ENCODE data around the gene PASK.
"Not testable (repeated sequence)": the region's sequence is repeated elsewhere in the genome, so short reads cannot be mapped to it uniquely, and the experiment has no call there.

PASK gene

GRCh38 chr2:241148891-241149674 lies at the start of gene PASK:
TSS of gene PASK (minus strand) at chr2:241149472. CDS start at chr2:241143032, 6,440 bp downstream.
- DNase-seq: peak; percentile 83

GRCh38 chr2:241198381-241199279 lies 49.4 kb upstream of the PASK start:
- DNase-seq: no peak

DNA sequence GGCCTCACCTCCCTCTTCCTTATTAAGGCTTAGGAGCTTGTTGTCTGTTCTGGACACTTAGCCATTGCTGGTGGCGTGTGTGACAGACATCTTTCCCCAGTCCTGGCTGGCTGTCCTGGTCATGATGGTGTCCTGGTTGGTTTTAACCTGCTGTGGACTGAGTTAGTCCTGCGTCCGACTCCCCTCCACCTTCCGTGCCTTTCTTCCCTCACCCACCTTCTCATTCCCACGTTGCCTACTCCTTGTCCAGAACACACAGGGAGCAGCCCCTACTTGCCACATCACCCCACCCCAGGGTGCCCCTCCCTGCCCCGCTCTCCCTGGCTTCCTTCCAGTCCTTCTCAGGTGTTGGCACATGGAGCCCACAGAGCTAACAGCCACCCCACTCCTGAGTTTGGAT lies 48.7 kb upstream of the PASK start:
- DNase-seq: no peak

DNA sequence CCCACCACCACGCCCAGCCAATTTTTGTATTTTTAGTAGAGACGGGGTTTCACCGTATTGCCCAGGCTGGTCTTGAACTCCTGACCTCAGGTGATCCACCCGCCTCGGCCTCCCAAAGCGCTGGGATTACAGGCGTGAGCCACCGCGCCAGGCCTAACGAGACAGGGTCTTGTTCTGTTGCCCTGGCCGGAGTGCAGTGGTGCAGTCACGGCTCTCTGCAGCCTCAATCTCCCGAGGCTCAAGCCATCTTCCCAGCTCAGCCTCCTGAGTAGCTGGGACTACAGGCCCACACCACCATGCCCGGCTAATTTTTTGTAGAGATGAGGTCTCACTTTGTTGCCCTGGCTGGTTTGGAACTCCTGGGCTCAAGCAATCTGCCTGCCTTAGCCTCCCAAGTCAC lies 48.0 kb upstream of the PASK start:
- DNase-seq: not testable (repeated sequence)

DNA sequence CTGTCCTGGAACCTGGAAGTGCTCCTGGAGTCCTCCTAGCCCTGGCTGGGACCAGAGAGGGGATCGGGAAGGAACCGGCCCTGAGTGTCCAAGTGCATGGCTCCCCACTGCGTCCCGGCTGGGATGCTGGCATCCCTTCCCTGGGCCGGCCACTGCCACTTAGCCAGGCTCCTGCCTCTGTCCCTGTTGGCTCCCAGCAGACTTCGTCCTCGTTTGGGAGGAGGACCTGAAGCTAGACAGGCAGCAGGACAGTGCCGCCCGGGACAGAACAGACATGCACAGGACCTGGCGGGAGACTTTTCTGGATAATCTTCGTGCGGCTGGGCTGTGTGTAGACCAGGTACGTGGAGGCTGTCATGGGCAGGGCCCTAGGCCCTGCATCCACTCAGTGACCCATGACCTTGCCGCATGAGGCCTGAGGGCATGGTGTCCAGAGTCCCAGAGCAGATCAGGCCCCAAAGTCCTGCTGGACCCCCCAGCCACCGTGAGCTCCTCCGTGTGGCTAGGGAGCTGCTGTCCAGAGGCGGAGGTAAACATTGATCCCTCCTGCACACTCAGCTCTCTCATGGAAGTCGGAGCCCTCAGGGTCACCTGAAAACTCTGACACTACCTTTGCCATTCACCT lies 46.3 kb upstream of the PASK start:
- no peak for DNase-seq

DNA sequence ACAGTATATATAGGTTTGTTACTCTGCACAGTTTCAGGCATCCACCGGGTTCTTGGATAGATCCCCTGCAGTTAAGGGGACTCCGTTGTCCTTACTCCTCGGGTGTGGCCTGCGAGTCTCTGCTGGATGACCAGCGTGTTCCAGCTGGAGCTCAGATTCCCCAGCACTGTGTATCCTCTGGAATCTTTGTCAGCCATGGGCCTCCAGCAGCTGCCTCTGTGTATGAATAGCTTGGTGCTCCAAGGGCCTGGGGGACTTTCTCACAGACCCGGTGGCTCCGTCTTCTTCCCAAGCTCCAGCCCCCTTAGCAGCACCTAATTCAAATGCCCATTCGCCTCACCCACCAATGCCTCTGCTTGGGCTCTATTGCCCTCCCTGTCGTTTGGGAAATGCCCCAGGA lies 45.5 kb upstream of the PASK start:
- no peak for DNase-seq

DNA sequence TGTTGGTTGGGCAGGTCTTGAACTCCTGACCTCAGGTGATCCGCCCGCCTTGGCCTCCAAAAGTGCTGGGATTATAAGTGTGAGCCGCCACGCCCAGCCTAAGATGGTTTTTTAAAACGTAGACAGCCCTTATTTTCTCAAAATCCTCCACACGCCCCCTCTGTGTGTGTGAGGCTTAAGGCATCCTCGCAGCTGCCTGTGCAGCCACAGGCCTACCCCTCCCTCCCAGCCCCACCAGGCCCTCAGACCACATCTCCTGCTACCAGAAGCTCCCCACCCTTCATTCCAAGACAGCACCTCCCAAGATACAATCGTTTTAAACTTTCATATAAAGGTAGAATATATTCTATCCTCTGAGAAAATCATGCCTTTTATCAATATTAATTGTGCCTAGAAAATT lies 44.0 kb upstream of the PASK start:
- DNase-seq: no peak

DNA sequence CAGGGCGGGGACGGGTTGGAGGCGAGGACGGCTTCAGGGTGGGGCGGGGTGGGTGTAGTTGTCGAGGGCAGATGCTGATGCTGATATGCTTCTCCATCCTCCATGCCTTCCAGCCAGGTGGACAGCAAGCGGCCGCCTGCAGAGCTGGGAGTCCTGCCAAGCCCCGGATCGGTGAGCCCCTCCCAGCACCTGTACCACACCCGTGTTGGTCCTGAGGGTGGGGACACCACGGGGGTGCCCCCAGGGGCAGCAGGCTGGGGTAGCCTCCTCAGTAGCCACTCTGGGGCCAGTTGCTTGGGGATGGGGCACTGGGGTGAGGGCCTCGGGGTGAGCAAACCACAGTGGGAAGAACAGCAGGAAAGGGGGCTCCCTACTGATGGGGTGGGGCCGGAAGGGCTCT lies 41.8 kb upstream of the PASK start:
- no peak for DNase-seq

- no peak for DNase-seq
These were observed 41.2 kb upstream of the PASK start for GRCh38 chr2:241190291-241190981.

GRCh38 chr2:241189856-241190201 lies 40.6 kb upstream of the PASK start:
- DNase-seq: no peak

DNA sequence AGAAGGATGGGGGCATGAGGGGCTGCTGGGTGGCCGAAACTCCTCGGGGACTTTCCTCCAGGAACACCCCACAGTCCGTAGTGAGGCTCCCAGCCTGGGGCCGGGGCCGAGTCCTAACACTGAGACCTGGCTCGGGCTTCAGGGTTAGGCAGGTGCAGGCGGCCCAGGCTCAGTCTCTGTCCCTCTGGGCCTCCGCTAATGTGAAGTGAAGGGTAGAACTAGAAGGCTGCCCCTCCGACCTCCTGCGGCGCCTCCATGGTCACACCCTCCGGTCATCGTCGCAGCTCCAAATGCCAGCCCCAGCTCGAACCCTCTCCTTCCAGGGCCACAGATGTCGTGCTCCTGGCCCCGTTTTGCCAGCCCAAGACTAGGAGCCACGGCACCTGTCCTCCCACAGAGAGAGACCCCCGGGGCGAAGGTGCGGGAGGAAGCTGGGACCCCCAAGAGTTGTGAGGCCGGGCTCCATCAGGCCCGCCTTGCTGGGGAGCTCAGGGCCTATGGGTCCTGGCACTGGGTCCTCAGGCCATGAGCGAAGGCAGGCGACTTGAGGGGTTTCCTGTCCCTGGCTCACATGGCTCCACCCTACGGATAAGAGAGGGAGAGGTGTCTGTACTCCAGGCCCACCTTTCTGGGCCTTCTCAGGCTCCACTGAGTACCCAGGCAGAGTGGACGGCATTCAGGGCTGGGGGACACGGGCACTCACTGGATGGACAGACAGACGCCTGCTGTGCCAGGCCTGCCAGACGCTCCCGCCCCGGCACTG lies 40.0 kb upstream of the PASK start:
- no peak for DNase-seq

DNA sequence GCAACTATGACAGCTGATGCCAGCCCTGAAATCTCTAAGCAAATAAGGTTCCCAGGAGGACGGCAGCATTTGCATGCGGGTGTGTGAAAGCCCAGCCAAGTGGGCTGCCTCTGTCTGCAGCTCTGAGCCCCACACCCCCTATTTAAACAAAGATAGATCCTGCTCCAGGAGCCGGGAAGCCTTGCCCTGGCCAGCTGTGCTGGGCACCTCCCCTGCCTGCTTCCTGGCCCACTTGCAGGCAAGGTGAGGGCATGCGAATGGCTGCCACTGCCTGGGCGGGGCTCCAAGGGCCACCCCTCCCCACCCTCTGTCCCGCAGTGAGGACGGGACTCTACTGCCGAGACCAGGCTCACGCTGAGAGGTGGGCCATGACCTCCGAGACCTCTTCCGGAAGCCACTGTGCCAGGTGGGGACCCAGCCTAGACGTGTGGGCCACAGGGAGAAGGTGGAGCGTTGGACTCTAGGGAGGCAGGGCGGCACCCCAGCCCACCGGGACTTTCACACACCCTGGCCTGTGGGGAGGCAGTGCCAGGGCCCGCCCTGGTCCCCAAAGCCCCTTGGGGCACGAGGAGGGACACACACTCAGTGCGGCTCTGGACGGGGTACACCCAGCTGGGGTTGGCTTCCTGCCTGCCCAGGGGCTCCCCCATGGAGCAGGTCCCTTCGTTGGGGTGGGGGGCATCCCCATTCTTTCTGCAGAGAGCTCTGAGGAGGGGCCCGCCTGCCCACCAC lies 39.3 kb upstream of the PASK start, which contains the start of gene ANO7:
ANO7 (plus strand) TSS at position 317 of the 732 bp plus-strand sequence. CDS start 1,387 bp downstream, outside the sequence.
- no peak for DNase-seq

- no peak for DNase-seq
These were observed 38.6 kb upstream of the PASK start for GRCh38 chr2:241187918-241188234.

DNA sequence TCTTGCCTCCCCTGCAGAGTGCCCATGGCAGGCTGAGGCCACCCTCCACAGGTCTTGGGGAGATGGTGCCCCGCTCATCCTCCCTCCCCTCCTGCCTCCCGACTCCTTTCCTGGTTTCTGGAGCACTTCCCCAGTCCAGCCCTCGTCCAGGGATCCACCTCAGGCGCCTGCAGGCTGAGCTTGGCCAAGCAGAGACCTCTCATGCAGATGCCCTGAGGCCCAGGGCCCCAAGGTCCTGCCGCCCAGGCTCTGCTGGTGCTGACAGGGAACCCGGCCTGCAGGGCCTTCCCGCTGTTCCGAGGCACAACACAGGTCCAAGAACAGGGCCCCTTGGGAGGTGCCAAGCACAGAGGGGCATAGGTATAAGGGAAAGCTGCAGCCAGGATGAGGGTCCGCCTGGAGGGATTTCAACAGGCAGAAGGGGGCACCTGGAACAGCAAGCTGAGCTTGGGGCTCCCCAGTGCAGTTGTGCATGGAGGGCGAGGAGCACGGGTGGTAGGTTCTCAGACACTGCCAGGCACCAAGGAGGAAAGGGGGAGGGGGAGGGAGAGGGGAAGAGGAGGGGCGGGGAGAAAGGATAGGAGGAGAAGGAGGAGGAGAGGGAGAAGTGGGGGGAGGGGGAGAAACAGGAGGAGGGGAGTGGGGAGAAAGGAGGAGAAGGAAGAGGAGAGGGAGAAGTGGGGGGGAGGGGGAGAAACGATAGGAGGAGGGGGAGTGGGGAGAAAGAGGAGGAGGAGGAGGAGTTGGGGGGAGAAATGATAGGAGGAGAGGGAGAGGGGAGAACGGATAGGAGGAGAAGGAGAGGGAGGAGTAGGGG lies 38.0 kb upstream of the PASK start:
- no peak for DNase-seq

GRCh38 chr2:241185961-241186360 lies 36.7 kb upstream of the PASK start:
- DNase-seq: no peak

DNA sequence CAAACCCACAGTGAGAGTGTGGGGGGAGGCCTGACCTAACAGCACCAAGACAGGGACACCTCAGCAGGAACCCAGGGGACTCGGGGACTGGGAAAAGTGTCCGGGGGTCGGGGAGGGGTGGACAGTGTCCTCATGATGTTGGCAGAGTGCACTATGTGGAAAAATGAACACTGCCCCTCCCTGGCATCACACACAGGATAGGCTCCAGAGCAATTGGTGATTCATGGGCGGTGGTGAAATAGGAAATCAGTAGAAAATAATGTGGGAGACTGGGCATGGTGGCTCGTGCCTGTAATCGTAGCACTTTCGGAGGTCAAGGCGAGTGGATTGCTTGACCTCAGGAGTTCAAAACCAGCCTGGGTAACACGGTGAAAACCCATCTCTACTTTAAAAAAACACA lies 35.6 kb upstream of the PASK start:
- no peak for DNase-seq

- no peak for DNase-seq
These were observed 33.9 kb upstream of the PASK start for GRCh38 chr2:241183221-241183620.

- no peak for DNase-seq
These were observed 33.4 kb upstream of the PASK start for GRCh38 chr2:241182531-241183133.

GRCh38 chr2:241182126-241182525 lies 32.9 kb upstream of the PASK start:
- DNase-seq: no peak

DNA sequence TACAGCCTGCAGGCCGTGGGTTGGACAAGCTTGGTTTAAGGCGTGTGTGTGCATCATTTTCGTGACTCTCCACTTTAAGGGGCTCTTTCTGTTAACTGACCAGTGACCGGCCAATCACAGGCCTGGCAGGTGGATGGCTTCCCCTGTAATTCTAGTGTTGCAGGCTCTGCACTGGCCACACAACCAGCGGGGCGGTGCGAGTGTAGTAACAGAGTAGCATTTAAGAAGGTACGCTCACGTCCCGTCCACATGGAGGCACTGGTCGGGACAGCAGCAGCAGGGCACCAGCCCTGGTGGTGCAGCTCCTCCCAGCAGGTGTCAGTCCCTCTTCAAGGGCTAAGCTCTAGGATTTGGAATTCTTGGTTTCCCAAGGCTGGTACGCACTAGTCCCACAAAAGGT lies 31.2 kb upstream of the PASK start:
- DNase-seq: no peak
